PC-3 (cell line): ENCODE measurements around the gene ATXN7L3B. TPM values are rescaled to one million over a fixed set of nuclear protein-coding genes. Genes with fewer than 3 reads are reported as not detected.

ENCODE experiments used
- ATAC-seq: fragments of 200-7000 bp; cut with Tn5 transposase; 2 replicates; pipeline ENCODE4 v1.9.1; 2020; ENCODE audit warnings: mild to moderate bottlenecking, moderate library complexity
- BruUV-seq: library from RNA; stranded (reverse); fragments of 400-500 nt; replicated peaks from 2 replicates; lab custom pipeline; 2021; lab: Mats Ljungman, UMichigan
- CTCF ChIA-PET: fragments of 300-600 bp; sonication (Branson Sonifier 250); formaldehyde crosslinking; loops from one replicate; lab custom pipeline; 2022; ENCODE audit warnings: antibody characterized with exemption; lab: Charles Lee
- POLR2A ChIA-PET: fragments of 300-600 bp; sonication (Branson Sonifier 250); formaldehyde crosslinking; loops from one replicate; lab custom pipeline; 2022; ENCODE audit warnings: antibody characterized with exemption; ENCODE audit not compliant: unreplicated experiment; lab: Charles Lee
- DNase-seq: peaks from one replicate; pipeline ENCODE4 v3.0.0-alpha.2; 2015
- H2AFZ ChIP-seq: fragments of 300-600 bp; sonication (generic); 2 replicates; pipeline ENCODE4 v1.6.0; 2016; ENCODE audit warnings: antibody characterized with exemption, low read length
- H3F3A ChIP-seq: fragments of 300-600 bp; sonication (generic); one replicate; pipeline ENCODE4 v1.6.0; 2017; ENCODE audit warnings: antibody characterized with exemption, low read length, control low read depth, mild to moderate bottlenecking; ENCODE audit not compliant: unreplicated experiment
- H3K27ac ChIP-seq: fragments of 300-600 bp; sonication (generic); 2 replicates; pipeline ENCODE4 v1.5.1; 2016; ENCODE audit warnings: mild to moderate bottlenecking, low read length
- H3K27me3 ChIP-seq: fragments of 300-600 bp; sonication (generic); 2 replicates; pipeline ENCODE4 v1.6.1; 2016; ENCODE audit warnings: low read length, mixed read lengths
- H3K36me3 ChIP-seq: fragments of 300-600 bp; sonication (generic); 2 replicates; pipeline ENCODE4 v1.6.1; 2016; ENCODE audit warnings: low read depth, mixed run types, low read length, mixed read lengths
- H3K4me1 ChIP-seq: fragments of 300-600 bp; sonication (generic); 2 replicates; pipeline ENCODE4 v1.5.1; 2016; ENCODE audit warnings: low read length; ENCODE audit not compliant: insufficient read depth
- H3K4me2 ChIP-seq: fragments of 300-600 bp; sonication (generic); 2 replicates; pipeline ENCODE4 v1.6.0; 2016; ENCODE audit warnings: low read length
- H3K4me3 ChIP-seq: fragments of 300-600 bp; sonication (generic); 2 replicates; pipeline ENCODE4 v1.5.1; 2016; ENCODE audit warnings: mild to moderate bottlenecking, low read length, mixed read lengths
- H3K79me2 ChIP-seq: fragments of 300-600 bp; sonication (generic); 2 replicates; pipeline ENCODE4 v1.6.1; 2017; ENCODE audit warnings: low read length, mixed read lengths
- H3K9ac ChIP-seq: fragments of 300-600 bp; sonication (generic); 2 replicates; pipeline ENCODE4 v1.6.0; 2016; ENCODE audit warnings: mild to moderate bottlenecking, low read length
- H3K9me2 ChIP-seq: fragments of 300-600 bp; sonication (generic); replicated peaks from 2 replicates; pipeline ENCODE4 v1.6.1; 2016; ENCODE audit warnings: mixed run types, low read length, mixed read lengths
- H3K9me3 ChIP-seq: fragments of 300-600 bp; sonication (generic); 2 replicates; pipeline ENCODE4 v1.6.1; 2016; ENCODE audit warnings: low read length, mixed read lengths
- H4K20me1 ChIP-seq: fragments of 300-600 bp; sonication (generic); 2 replicates; pipeline ENCODE4 v1.6.1; 2016; ENCODE audit warnings: low read length, mixed read lengths
- CTCF ChIP-seq: fragments of 300-600 bp; sonication (generic); conservative IDR thresholded peaks from 2 replicates; pipeline ENCODE4 v1.5.1; 2017; ENCODE audit warnings: antibody characterized with exemption, low read depth, mild to moderate bottlenecking, low read length
- EZH2 ChIP-seq: fragments of 300-600 bp; sonication (generic); IDR thresholded peaks from one replicate; pipeline ENCODE4 v1.6.1; 2017; ENCODE audit warnings: antibody characterized with exemption, mild to moderate bottlenecking, low read length; ENCODE audit not compliant: unreplicated experiment
- EZH2phosphoT487 ChIP-seq: fragments of 300-600 bp; sonication (generic); IDR thresholded peaks from 2 replicates; pipeline ENCODE4 v1.6.1; 2018; ENCODE audit warnings: mild to moderate bottlenecking, antibody characterized with exemption, low read length, borderline replicate concordance
- intact Hi-C: fragments of 100-400 bp; cut with micrococcal nuclease; formaldehyde crosslinking; loops from 2 replicates; pipeline ENCODE4 v1.9.0; 2023
- total RNA-seq: library from RNA; depleted of rRNA; stranded (reverse); fragments of >200 nt; gene quantifications from 2 replicates; pipeline ENCODE4 v1.2.3, GENCODE V29; 2014

Gene ATXN7L3B
- total RNA-seq, 1 experiment from 2014 or later = 25.5 TPM

GRCh38 chr12:74584483-74585062 lies 46.9 kb downstream of the ATXN7L3B start:
- DNase-seq (no peak), ATAC-seq (no peak)
- CTCF ChIA-PET = no interaction called here
- no peak overlapping the region for H2AFZ ChIP-seq
- H3K4me2 ChIP-seq = no peak overlapping the region
- H3K27me3 ChIP-seq = no peaks in the 10 kb centered on the region
- H3K9ac ChIP-seq = no peak overlapping the region
- H3K27ac ChIP-seq = no peak overlapping the region
- no peaks in the 10 kb centered on the region for H3K9me2 ChIP-seq
- intact Hi-C loops = no loop called here
- H3K79me2 ChIP-seq = no peaks in the 10 kb centered on the region
- POLR2A ChIA-PET = no interaction called here
- TF ChIP-seq EZH2phosphoT487 (no peak), EZH2 (no peak), CTCF (no peak)
- H4K20me1 ChIP-seq = no peaks in the 10 kb centered on the region
- no peaks in the 10 kb centered on the region for H3K4me1 ChIP-seq
- H3K4me3 ChIP-seq = no peak overlapping the region
- H3K9me3 ChIP-seq = no peaks in the 10 kb centered on the region
- BruUV-seq = no TSS peak
- no peaks in the 10 kb centered on the region for H3K36me3 ChIP-seq
- H3F3A ChIP-seq = no peaks in the 10 kb centered on the region

DNA sequence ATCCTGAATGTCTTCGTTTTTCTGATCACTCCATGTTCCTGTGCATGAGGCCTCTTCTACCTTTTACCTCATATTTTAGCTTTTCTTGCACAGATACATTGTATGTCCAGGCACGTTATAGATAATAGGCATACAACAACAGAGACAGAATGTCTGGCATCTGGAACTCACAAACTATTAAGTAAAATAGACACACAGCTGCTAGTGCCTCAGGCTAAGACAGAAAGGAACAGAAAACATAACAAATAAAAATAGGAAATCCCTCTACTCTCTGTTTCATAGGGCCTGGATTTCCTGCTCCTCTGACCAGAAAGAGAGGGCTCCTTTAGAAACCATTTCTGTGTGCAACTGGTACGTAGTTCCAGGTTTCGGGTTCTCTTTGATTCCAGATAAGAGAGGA lies 48.6 kb downstream of the ATXN7L3B start:
- Histone ChIP-seq H3K36me3 (no peaks in the 10 kb centered on the region), H3K9me3 (no peaks in the 10 kb centered on the region), H3K27me3 (no peaks in the 10 kb centered on the region), H3K27ac (no peak overlapping the region), H3K9me2 (no peaks in the 10 kb centered on the region), H3K4me1 (no peaks in the 10 kb centered on the region), H3K4me3 (no peak overlapping the region), H2AFZ (no peak overlapping the region), H3F3A (no peaks in the 10 kb centered on the region), H3K4me2 (no peak overlapping the region), H4K20me1 (no peaks in the 10 kb centered on the region), H3K9ac (no peak overlapping the region), H3K79me2 (no peaks in the 10 kb centered on the region)
- ATAC-seq (no peak), DNase-seq (no peak)
- intact Hi-C loops = no loop called here
- no peak for TF ChIP-seq EZH2
- TF ChIP-seq CTCF = no peak
- no peak for TF ChIP-seq EZH2phosphoT487
- ChIA-PET CTCF (no interaction called here), POLR2A (no interaction called here)
- no TSS peak for BruUV-seq
